GM21529 (cell line): ENCODE measurements around the gene CTXND1.
"Not testable (repeated sequence)": the region's sequence is repeated elsewhere in the genome, so short reads cannot be mapped to it uniquely, and the experiment has no call there.

Experiments used
- ATAC-seq: cut with Tn5 transposase; IDR thresholded peaks from one replicate; pipeline ENCODE4 v1.9.1; 2021; ENCODE audit not compliant: unreplicated experiment

Gene CTXND1

DNA sequence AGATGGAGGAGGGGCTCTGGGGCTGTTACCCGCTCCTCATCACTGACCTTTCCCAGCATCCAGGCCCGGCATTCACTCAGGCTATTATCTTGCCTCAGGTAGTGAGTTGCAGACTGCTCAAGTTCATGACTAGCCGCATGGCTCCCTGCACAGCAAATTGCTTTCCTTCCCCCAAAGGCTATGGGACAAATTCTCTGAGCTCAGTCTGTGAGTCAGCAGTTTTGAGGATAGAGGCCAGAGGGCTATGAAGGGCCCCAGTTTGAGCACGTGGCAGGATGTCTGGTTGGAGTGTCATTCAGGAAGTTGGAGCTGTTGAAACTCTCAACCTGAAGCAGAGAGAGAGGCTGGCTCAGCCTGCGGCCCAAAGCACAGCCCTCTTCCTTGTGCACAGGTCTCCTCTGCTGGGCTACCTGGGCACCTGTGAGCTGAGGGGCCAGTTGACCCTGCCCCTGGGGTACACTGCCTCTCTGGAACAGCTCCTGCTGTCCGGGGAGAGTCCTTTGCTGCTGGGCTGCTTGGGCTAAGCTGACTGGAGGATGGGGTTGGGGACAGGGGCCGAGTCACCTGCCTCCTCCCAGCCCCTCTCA lies 91.3 kb downstream of the CTXND1 start:
- peak; percentile 68 for ATAC-seq

DNA sequence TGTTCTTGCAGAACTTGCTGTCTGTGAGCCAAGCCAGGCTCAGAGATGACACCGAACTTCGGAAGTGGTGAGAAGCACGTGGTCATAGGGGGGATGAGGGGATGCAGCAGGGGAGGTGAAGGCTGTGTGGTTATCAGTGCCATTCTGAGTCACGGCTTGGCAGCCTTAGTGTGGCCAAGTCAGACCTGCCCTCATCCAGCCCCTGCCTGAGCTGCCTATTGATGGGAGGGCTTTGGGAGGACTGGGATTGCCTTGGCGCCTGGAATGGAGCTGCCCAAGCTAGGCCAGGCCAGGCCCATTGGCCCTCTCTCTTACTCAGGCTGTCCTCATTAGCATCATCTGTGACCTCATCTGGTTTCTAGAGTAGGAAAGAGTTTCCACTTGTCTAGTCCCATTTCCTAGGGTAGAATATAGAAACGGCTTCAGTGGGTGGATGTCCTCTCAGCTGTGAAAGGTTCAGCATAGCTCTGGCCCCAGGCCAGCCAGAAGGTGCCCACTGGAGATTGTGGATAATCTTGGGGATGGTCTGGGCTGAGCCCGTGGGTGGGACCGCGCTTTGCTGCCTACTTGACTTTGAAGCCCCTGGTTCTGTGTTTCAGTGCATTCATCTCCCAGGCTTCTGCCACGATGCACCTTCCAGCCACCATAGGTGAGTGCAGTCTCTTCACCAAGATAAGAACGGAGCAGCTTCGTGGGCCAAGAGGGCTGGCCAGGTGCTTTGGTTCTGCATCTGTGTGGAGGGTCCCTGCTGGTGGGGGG lies 92.0 kb downstream of the CTXND1 start:
- ATAC-seq, result peak; percentile 47

DNA sequence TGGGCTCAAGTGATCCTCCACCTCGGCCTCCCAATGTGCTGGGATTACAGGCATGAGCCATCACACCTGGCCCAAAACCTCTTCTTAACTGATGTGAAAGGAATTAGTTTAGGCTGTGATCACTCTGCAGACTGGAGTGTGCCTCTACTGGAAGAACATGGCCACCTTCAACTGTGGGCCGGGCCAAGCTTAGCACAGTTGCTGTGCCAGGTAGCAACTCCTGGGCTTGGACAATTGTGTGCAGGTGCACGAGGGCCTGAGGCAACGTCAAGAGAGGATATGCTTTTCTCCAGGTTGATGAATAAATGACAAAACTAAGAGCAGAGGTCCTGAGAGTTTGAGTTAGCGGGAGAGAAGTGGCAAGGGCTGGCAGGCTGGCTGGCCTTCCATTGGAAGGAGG lies 92.7 kb downstream of the CTXND1 start:
- ATAC-seq, result no peak

DNA sequence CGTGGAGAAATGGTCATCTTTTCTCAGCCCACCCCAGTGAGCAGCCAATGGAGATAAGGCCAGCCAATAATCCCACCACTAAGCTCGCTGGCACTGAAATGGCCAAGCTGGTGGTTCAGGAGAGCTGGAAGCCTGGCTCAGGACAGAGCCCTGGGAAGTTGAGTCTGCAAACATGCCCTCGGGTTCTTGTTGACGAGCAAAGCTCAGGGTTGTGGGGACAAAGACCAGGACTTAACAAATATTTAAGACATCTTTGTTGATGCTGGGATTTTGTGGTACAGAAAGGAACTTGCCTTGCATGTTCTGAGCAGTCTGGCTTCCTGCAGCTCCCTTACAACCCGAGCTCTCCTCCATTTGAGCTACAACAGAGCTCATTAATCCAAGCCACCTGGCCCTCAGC lies 94.8 kb downstream of the CTXND1 start:
- ATAC-seq, result no peak

DNA sequence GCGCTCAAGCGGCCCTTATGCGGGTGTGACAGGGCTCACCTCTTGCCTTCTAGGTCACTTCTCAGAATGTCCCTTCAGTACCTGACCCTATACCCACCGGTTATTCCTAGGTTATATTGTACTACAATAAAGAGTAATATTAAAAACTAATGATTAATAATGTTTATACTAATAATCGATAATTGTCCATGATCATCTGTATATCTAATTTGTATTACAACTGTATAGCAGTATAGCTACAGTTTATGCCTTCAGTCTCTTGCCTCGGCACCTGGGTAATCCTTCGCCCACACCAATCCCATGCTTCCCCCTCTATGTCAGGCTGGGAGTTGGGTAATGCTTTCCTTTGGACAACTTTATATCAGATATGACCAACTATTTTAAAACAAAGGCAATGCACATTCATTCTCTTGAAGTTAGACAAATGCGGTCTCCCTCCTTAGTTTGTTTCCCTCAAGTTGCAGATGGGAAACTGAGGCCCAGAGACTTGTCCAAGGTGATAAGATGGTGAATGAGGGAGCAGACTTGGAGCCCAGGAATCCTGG lies 95.8 kb downstream of the CTXND1 start:
- no peak for ATAC-seq

DNA sequence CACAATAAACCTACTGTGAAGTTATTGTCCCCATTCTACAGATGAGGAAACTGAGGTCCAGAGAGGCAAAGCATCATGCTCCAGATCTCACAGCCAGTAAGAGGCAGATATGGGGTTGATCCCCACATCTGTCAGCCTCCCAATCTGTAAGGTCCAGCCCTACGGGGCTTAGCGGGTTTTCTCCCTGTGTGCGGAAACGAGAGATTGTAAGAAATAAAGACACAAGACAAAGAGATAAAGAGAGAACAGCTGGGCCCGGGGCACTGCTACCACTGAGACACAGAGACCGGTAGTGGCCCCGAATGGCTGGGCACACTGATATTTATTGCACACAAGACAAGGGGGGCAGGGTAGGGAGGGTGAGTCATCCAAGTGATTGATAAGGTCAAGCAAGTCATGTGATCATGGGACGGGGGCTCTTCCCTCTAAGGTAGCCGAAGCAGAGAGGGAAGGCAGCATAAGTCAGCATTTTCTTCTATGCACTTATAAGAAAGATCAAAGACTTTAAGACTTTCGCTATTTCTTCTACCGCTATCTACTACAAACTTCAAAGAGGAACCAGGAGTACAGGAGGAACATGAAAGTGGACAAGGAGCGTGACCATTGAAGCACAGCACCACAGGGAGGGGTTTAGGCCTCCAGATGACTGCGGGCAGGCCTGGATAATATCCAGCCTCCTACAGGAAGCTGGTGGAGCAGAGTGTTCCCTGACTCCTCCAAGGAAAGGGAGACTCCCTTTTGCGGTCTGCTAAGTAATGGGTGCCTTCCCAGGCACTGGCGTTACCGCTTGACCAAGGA lies 96.4 kb downstream of the CTXND1 start:
- ATAC-seq, result not testable (repeated sequence)

DNA sequence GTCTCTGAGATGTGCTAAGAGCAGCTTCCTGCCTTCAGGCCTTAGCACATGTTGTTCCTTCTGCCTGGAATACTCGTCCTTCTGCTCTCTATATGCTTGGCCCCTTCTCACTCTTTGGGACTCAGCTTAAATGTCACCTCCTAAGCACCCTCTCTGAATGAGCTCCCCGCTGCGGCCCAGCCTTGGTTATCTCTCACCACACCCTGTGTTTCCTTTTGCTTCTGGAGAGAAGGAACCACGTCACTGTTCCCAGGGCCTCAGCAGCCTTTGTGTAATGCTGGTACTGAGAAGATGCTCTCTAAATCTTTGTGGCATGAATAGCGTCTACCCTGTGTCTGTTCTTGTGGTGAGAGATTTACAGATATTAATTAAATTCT lies 97.0 kb downstream of the CTXND1 start:
- no peak for ATAC-seq

DNA sequence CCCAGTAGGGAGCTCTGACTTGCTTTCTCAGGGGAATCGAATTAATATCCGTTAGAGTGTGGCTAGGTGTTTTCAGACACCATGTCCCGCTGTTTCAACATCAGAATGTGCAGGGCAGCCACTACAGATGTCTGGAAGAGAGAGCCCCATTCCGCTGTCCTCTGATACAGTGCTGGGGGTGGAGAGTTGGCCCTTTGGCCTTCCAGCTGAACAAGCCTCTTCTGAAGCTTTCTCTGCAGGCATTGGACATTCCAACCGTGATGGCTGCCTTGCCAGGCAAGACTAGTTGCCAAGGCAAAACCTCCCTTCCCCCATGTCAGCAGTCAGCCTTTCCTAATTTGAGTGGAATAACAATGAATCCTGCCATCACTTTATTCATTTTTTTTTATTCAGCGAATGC lies 97.7 kb downstream of the CTXND1 start:
- no peak for ATAC-seq

DNA sequence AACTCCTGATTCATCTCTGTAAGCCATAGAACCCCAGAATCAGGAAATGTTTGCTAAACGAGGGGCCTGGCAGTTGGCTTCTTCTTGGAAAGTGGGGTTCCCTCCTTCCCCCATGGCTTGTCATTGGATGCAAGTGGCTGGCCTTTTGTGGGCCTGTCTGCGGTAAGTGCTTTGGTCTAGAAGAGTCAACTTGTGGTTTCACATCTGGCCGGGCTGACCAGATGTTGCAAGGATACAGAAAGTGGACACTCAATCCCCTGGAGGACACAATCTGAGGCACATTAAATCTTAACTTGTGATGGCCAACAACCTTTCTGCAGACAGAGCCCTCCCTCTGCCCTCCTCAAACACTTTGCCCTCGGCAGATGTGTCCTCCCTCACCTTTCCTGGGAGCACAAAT lies 98.1 kb downstream of the CTXND1 start:
- no peak for ATAC-seq

DNA sequence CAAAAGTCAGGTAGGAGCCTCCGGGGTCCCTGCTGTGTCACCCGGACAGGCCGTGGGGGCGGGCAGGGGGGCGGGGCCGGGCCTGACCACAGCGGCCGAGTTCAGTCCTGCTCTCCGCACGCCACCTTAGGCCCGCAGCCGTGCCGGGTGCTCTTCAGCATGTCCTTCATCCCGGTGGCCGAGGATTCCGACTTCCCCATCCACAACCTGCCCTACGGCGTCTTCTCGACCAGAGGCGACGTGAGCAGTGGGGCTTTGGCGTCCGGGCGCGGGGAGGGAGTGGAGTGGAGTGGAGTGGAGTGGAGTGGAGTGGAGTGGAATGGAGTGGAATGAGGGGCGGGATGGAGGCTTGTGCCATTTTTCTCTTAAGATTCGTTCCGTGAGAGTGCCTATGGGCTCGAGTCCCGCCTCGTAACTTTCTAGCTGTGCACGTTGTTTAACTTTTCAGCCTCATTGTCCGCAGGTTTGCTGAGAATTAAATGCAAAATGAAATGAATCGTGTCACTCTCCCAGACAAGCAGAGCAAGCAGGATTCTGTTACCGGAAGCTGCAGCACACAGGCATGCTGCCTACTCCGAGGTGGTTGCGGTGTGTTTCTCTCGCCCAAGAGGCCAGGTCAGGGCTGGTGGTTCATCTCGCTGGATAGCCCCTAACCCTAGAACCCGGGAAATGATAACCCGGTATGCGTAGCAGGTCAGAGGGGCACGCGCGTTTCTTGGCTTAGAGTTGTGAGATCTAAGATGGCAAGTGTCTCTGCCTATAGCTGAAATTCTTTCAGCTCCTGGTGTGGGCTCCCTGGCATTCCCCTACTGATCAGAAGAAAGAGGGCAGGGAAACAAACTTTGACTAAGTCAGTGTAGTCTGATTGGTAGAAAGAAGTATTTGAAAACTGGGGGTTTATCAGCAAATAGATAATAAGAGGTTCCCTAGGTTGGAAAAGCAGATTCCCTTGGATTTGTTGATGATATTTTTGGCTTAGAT lies 98.8 kb downstream of the CTXND1 start, which contains the start of gene FAH:
Gene FAH, plus strand, starts transcription at position 104 of the 981 bp plus-strand sequence. Its CDS starts 56 bp downstream, at position 160.
- ATAC-seq, result peak; percentile 45

DNA sequence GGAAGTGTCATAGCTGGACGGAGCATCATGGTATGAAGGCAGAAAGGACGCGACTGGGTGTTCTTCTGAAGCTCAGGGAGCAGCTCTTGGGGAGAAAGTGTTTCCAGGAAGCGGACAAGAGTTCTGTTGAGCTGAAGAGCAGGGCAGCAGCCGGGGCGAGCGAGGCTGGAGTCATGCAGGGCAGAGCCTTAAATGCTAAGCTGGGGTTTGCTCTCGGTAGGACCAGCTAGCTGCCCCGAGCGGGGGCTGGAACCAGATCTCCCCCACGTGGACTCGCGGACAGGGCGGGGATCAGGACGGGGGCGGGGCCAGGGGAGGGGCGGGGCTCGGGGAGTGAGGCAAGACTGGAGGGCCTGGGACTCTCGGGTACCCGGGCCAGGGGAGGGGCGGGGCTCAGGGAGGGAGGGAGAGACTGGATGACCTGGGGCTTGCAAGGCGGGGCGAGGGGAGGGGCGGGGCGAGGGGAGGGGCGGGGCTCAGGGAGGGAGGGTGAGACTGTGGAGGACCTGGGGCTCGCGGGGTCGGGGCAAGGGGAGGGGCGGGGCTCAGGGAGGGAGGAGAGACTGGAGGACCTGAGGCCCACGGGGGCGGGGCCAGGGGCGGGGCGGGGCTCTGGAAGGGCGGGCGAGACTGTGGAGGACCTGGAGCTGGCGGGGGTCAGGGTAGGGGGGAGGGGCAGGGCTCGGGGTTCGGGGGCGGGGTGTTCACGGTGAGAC lies 99.7 kb downstream of the CTXND1 start:
- peak; percentile 78 for ATAC-seq

DNA sequence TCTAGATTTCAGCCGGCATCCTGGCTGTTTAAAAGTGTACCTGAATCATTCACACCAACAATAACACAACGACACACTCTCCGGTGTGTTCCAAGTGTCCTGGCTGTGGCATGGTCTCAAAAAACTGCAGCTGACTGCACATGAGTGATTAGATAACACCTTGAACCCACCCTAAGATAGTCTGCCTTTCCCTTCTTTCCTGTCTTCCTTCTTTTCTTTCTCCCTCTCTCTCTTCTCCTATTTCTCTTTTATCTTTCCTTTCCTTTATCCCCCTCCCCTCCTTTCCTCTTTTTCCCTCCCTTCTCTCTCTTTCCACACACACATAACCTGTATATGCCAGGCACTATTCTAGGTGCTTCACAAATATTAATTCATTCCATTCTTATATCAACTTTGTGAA lies 100.4 kb downstream of the CTXND1 start:
- ATAC-seq, result no peak

DNA sequence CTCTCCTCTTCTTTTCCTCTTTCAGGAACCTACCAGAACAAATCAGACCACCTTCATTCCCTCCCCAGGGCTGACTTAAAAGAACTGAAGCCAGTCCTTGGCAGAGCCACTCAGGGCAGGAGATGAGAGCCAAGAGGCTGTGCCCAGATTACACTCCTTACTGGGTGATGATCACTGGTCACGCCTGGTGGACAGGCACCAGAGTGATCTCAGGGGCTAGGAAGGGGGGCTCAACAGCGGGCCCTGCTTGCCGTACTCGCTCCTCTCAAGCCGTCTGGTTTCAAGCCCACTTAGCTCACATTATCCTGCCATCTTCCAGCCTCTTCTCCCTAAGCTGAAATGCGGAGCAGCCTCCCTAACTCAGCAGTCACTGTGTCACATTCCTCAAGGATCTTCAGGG lies 100.9 kb downstream of the CTXND1 start:
- ATAC-seq, result no peak
